ENCODE measurements around the gene SH3TC1.

SH3TC1 gene

GRCh38 chr4:8220661-8221450 lies 21.8 kb downstream of the SH3TC1 start:
- H3K4me3 ChIP-seq (ENCODE audit: low read depth, low read length) = no peak overlapping the region
- TF ChIP-seq CTCF (IDR thresholded peaks at IDR 0.05; ENCODE audit: low read depth, low read length) = no peak
- no peak for TF ChIP-seq MYC (IDR thresholded peaks at IDR 0.05; ENCODE audit: low read depth, low read length)
- no peak for TF ChIP-seq POLR2A (IDR thresholded peaks at IDR 0.05; ENCODE audit: extremely low read depth, insufficient read length)
- no peak for TF ChIP-seq MAX (IDR thresholded peaks at IDR 0.05; ENCODE audit: low read depth, low read length)
- DNase-seq (ENCODE audit: low read depth) = no peak

GRCh38 chr4:8221476-8221875 lies 22.4 kb downstream of the SH3TC1 start:
- peak; percentile 93 for DNase-seq (ENCODE audit: low read depth)
- H3K4me3 ChIP-seq (ENCODE audit: low read depth, low read length) = no peak overlapping the region
- TF ChIP-seq CTCF (IDR thresholded peaks at IDR 0.05; ENCODE audit: low read depth, low read length) (no peak), MYC (IDR thresholded peaks at IDR 0.05; ENCODE audit: low read depth, low read length) (peak; percentile 92), POLR2A (IDR thresholded peaks at IDR 0.05; ENCODE audit: extremely low read depth, insufficient read length) (no peak), MAX (IDR thresholded peaks at IDR 0.05; ENCODE audit: low read depth, low read length) (peak; percentile 100)

GRCh38 chr4:8221985-8222384 lies 22.9 kb downstream of the SH3TC1 start:
- peak; percentile 68 for DNase-seq (ENCODE audit: low read depth)
- TF ChIP-seq CTCF (IDR thresholded peaks at IDR 0.05; ENCODE audit: low read depth, low read length) = no peak
- TF ChIP-seq MYC (IDR thresholded peaks at IDR 0.05; ENCODE audit: low read depth, low read length) = no peak
- no peak for TF ChIP-seq POLR2A (IDR thresholded peaks at IDR 0.05; ENCODE audit: extremely low read depth, insufficient read length)
- TF ChIP-seq MAX (IDR thresholded peaks at IDR 0.05; ENCODE audit: low read depth, low read length) = no peak
- no peak overlapping the region for H3K4me3 ChIP-seq (ENCODE audit: low read depth, low read length)

GRCh38 chr4:8222609-8223388 lies 23.7 kb downstream of the SH3TC1 start:
- TF ChIP-seq CTCF (IDR thresholded peaks at IDR 0.05; ENCODE audit: low read depth, low read length) = no peak
- no peak for TF ChIP-seq MYC (IDR thresholded peaks at IDR 0.05; ENCODE audit: low read depth, low read length)
- no peak for DNase-seq (ENCODE audit: low read depth)
- H3K4me3 ChIP-seq (ENCODE audit: low read depth, low read length) = no peak overlapping the region

GRCh38 chr4:8224267-8224974 lies 25.3 kb downstream of the SH3TC1 start:
- no peak overlapping the region for H3K4me3 ChIP-seq (ENCODE audit: low read depth, low read length)
- TF ChIP-seq POLR2A (IDR thresholded peaks at IDR 0.05; ENCODE audit: extremely low read depth, insufficient read length) = no peak
- no peak for TF ChIP-seq MYC (IDR thresholded peaks at IDR 0.05; ENCODE audit: low read depth, low read length)
- TF ChIP-seq CTCF (IDR thresholded peaks at IDR 0.05; ENCODE audit: low read depth, low read length) = no peak
- no peak for TF ChIP-seq MAX (IDR thresholded peaks at IDR 0.05; ENCODE audit: low read depth, low read length)
- no peak for DNase-seq (ENCODE audit: low read depth)
